Measurements from ENCODE around the gene DGAT2.
"Not testable (repeated sequence)": the region's sequence is repeated elsewhere in the genome, so short reads cannot be mapped to it uniquely, and the experiment has no call there.

DGAT2 gene

GRCh38 chr11:75768112-75768908 lies at the start of gene DGAT2:
DGAT2 (plus strand) TSS chr11:75768778; CDS start chr11:75768992, 214 bp downstream.
- peak; percentile 14 for DNase-seq (ENCODE audit: low read depth)

GRCh38 chr11:75719340-75720239 lies 49.0 kb upstream of the DGAT2 start:
- DNase-seq (ENCODE audit: low read depth): no peak

- DNase-seq (ENCODE audit: low read depth): no peak
Observed at GRCh38 chr11:75720639-75721038, 47.9 kb upstream of the DGAT2 start.

- DNase-seq (ENCODE audit: low read depth): no peak
Observed at GRCh38 chr11:75721852-75722668, 46.5 kb upstream of the DGAT2 start.

- DNase-seq (ENCODE audit: low read depth): no peak
Observed at GRCh38 chr11:75722669-75723042, 45.9 kb upstream of the DGAT2 start.

GRCh38 chr11:75725547-75726320 lies 42.8 kb upstream of the DGAT2 start:
- no peak for DNase-seq (ENCODE audit: low read depth)

- DNase-seq (ENCODE audit: low read depth): no peak
Observed at GRCh38 chr11:75728992-75729391, 39.6 kb upstream of the DGAT2 start.

GRCh38 chr11:75731095-75731494 lies 37.5 kb upstream of the DGAT2 start:
- DNase-seq (ENCODE audit: low read depth): no peak

GRCh38 chr11:75733071-75733430 lies 35.5 kb upstream of the DGAT2 start:
- DNase-seq (ENCODE audit: low read depth): no peak

GRCh38 chr11:75733431-75734107 lies 35.0 kb upstream of the DGAT2 start:
- no peak for DNase-seq (ENCODE audit: low read depth)

GRCh38 chr11:75734491-75735180 lies 33.9 kb upstream of the DGAT2 start:
- DNase-seq (ENCODE audit: low read depth): no peak

- DNase-seq (ENCODE audit: low read depth): no peak
Observed at GRCh38 chr11:75735181-75735845, 33.3 kb upstream of the DGAT2 start.

- DNase-seq (ENCODE audit: low read depth): no peak
Observed at GRCh38 chr11:75737314-75737713, 31.3 kb upstream of the DGAT2 start.

GRCh38 chr11:75740681-75741080 lies 27.9 kb upstream of the DGAT2 start:
- no peak for DNase-seq (ENCODE audit: low read depth)

- DNase-seq (ENCODE audit: low read depth): not testable (repeated sequence)
Observed at GRCh38 chr11:75743159-75743558, 25.4 kb upstream of the DGAT2 start.

- no peak for DNase-seq (ENCODE audit: low read depth)
Observed at GRCh38 chr11:75743711-75744563, 24.6 kb upstream of the DGAT2 start.

GRCh38 chr11:75745807-75746206 lies 22.8 kb upstream of the DGAT2 start:
- no peak for DNase-seq (ENCODE audit: low read depth)

GRCh38 chr11:75748729-75749273 lies 19.8 kb upstream of the DGAT2 start:
- not testable (repeated sequence) for DNase-seq (ENCODE audit: low read depth)

All from GM04504 (cell line).